Panc1 (cell line): ENCODE measurements around the gene CHIC2. TPM values are rescaled to one million over a fixed set of nuclear protein-coding genes. Genes with fewer than 3 reads are reported as not detected.

Experiments used
- ATAC-seq: fragments of 200-7000 bp; cut with Tn5 transposase; 2 replicates; pipeline ENCODE4 v1.9.1; 2020; ENCODE audit warnings: mild to moderate bottlenecking, moderate library complexity
- BruUV-seq: library from RNA; stranded (reverse); fragments of 400-500 nt; replicated peaks from 2 replicates; lab custom pipeline; 2021; lab: Mats Ljungman, UMichigan
- CTCF ChIA-PET: fragments of 300-600 bp; sonication (Branson Sonifier 250); formaldehyde crosslinking; loops from one replicate; lab custom pipeline; 2022; ENCODE audit warnings: antibody characterized with exemption; lab: Charles Lee
- POLR2A ChIA-PET: fragments of 300-600 bp; sonication (Branson Sonifier 250); formaldehyde crosslinking; loops from one replicate; lab custom pipeline; 2022; ENCODE audit warnings: antibody characterized with exemption; lab: Charles Lee
- DNase-seq: peaks from one replicate; pipeline ENCODE4 v3.0.0-alpha.2; 2010; ENCODE audit warnings: low read depth, low spot score
- H3K27ac ChIP-seq: 2 replicates; pipeline ENCODE4 v1.5.1; 2011; ENCODE audit warnings: mild to moderate bottlenecking, low read length, inconsistent platforms
- H3K27me3 ChIP-seq: fragments of 200-500 bp; sonication (Bioruptor generic); 2 replicates; pipeline ENCODE4 v1.6.0; 2014; ENCODE audit warnings: low read length, inconsistent platforms; ENCODE audit not compliant: control insufficient read depth, insufficient read depth
- H3K36me3 ChIP-seq: fragments of 200-500 bp; sonication (Bioruptor generic); 2 replicates; pipeline ENCODE4 v1.5.1; 2014; ENCODE audit warnings: inconsistent platforms, mild to moderate bottlenecking, low read length, moderate library complexity; ENCODE audit not compliant: control insufficient read depth, insufficient read depth
- H3K4me1 ChIP-seq: 2 replicates; pipeline ENCODE4 v1.5.1; 2011; ENCODE audit warnings: inconsistent platforms, mild to moderate bottlenecking, low read length, moderate library complexity; ENCODE audit not compliant: control insufficient read depth, insufficient read depth
- H3K4me3 ChIP-seq, 2 experiments: 2 replicates each; pipeline ENCODE4 v1.5.1; 2011 to 2012; ENCODE audit warnings: low read depth in 2 of 2, low read length in 2 of 2, mild to moderate bottlenecking in 2 of 2, inconsistent platforms in 1 of 2, moderate library complexity in 1 of 2
- H3K9me3 ChIP-seq: fragments of 200-500 bp; sonication (Bioruptor generic); 2 replicates; pipeline ENCODE4 v1.5.1; 2014; ENCODE audit warnings: low read depth, mild to moderate bottlenecking, inconsistent platforms, low read length, moderate library complexity; ENCODE audit not compliant: control insufficient read depth, insufficient read depth
- POLR2AphosphoS5 ChIP-seq: IDR thresholded peaks from 2 replicates; pipeline ENCODE4 v1.6.1; 2012; ENCODE audit warnings: mild to moderate bottlenecking, low read depth, low read length, moderate library complexity
- REST ChIP-seq, 2 experiments: IDR thresholded peaks; 2 replicates each; pipeline ENCODE4 v1.6.1; 2011 to 2012; ENCODE audit warnings: low read depth in 2 of 2, control low read depth in 1 of 2, low read length in 1 of 2, mild to moderate bottlenecking in 1 of 2, moderate library complexity in 1 of 2; ENCODE audit not compliant: insufficient read depth in 1 of 2
- SIN3A ChIP-seq: IDR thresholded peaks from 2 replicates; pipeline ENCODE4 v1.6.1; 2012; ENCODE audit warnings: low read depth, mild to moderate bottlenecking, low read length, moderate library complexity, borderline replicate concordance; ENCODE audit not compliant: insufficient read depth
- TCF7L2 ChIP-seq: IDR thresholded peaks from 2 replicates; pipeline ENCODE4 v1.6.1; 2011; ENCODE audit warnings: mild to moderate bottlenecking, low read depth, low read length, inconsistent platforms
- in situ Hi-C: cut with HindIII; loops from 2 replicates; pipeline ENCODE4 v1.10.0; 2016; ENCODE audit warnings: low sequenced_read_pairs, low pct_unique_long_range_greater_than_20kb
- intact Hi-C: fragments of 100-400 bp; cut with micrococcal nuclease; formaldehyde crosslinking; loops from one replicate; pipeline ENCODE4 v1.10.0; 2022; ENCODE audit not compliant: unreplicated experiment
- total RNA-seq: library from RNA; stranded (reverse); gene quantifications from one replicate; pipeline ENCODE4 v1.2.1, GENCODE V29; 2021; ENCODE audit not compliant: unreplicated experiment
- TF ChIP-seq, protein P1 (sequence below): fragments of 450-650 bp; IDR thresholded peaks from 2 replicates; pipeline ENCODE4 v1.5.1; 2017; ENCODE audit warnings: mild to moderate bottlenecking

Gene CHIC2
- total RNA-seq, 1 experiment from 2014 or later = 10.3 TPM

GRCh38 chr4:54061873-54062272 is 2.5 kb downstream of the CHIC2 start:
- Histone ChIP-seq H3K36me3 (no peaks in the 10 kb centered on the region; the same call in none of the 2 replicates), H3K27ac (no peak overlapping the region), H3K4me3 (peak overlapping the region in 1 of 2 experiments; percentile 13; a peak in 1 of 4 replicates), H3K4me1 (peaks cover 15% of the 10 kb centered on the region), H3K9me3 (no peaks in the 10 kb centered on the region), H3K27me3 (no peaks in the 10 kb centered on the region)
- BruUV-seq = no TSS peak
- no peak for DNase-seq
- TF ChIP-seq SIN3A (no peak), REST (IDR thresholded peaks at IDR 0.05; ENCODE audit: insufficient read depth in 1 of 2, low read depth in 2 of 2, low read length in 1 of 2) (no peak), TCF7L2 (no peak), POLR2AphosphoS5 (no peak)
- TF ChIP-seq, protein P1, sequence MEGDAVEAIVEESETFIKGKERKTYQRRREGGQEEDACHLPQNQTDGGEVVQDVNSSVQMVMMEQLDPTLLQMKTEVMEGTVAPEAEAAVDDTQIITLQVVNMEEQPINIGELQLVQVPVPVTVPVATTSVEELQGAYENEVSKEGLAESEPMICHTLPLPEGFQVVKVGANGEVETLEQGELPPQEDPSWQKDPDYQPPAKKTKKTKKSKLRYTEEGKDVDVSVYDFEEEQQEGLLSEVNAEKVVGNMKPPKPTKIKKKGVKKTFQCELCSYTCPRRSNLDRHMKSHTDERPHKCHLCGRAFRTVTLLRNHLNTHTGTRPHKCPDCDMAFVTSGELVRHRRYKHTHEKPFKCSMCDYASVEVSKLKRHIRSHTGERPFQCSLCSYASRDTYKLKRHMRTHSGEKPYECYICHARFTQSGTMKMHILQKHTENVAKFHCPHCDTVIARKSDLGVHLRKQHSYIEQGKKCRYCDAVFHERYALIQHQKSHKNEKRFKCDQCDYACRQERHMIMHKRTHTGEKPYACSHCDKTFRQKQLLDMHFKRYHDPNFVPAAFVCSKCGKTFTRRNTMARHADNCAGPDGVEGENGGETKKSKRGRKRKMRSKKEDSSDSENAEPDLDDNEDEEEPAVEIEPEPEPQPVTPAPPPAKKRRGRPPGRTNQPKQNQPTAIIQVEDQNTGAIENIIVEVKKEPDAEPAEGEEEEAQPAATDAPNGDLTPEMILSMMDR = no peak
- in situ Hi-C loops (no loop called here), intact Hi-C loops (no loop called here)
- ChIA-PET CTCF (no interaction called here), POLR2A (no interaction called here)
- no peak for ATAC-seq

GRCh38 chr4:54061067-54061466 is 3.3 kb downstream of the CHIC2 start:
- Histone ChIP-seq H3K36me3 (no peaks in the 10 kb centered on the region; the same call in none of the 2 replicates), H3K27ac (no peak overlapping the region), H3K4me3 (no peak overlapping the region; a peak in 1 of 4 replicates), H3K27me3 (no peaks in the 10 kb centered on the region), H3K4me1 (peaks cover 15% of the 10 kb centered on the region), H3K9me3 (no peaks in the 10 kb centered on the region)
- intact Hi-C loops (no loop called here), in situ Hi-C loops (no loop called here)
- CTCF ChIA-PET = no interaction called here
- TF ChIP-seq POLR2AphosphoS5 (no peak), SIN3A (no peak), REST (IDR thresholded peaks at IDR 0.05; ENCODE audit: insufficient read depth in 1 of 2, low read depth in 2 of 2, low read length in 1 of 2) (no peak), TCF7L2 (no peak)
- TF ChIP-seq, protein P1 = no peak
- ATAC-seq (no peak), DNase-seq (no peak)
- no TSS peak for BruUV-seq
- POLR2A ChIA-PET = no interaction called here
